Body of pancreas (tissue), 4 donors: Measurements from ENCODE around the gene SLC37A4. TPM values are rescaled to one million over a fixed set of nuclear protein-coding genes. Genes with fewer than 3 reads are reported as not detected.

Source experiments
- ATAC-seq: fragments of 150-250 bp; one replicate; pipeline ENCODE4 v1.9.1; 2016
- DNase-seq, 4 donors: peaks; one replicate each; pipeline ENCODE4 v3.0.0-alpha.2; 2019
- H3K27ac ChIP-seq, 4 donors: fragments of 200-600 bp; sonication (generic); 1 replicate in 3 of 4; 2 replicates in 1 of 4; pipeline versions ENCODE4 v1.5.1 to v1.6.1; 2016 to 2019; ENCODE audit warnings: mild to moderate bottlenecking in 1 of 4, mixed read lengths in 1 of 4, moderate library complexity in 1 of 4
- H3K27me3 ChIP-seq, 2 donors: fragments of 200-600 bp; sonication (generic); one replicate each; pipeline ENCODE4 v1.6.0; 2016; ENCODE audit warnings: mild to moderate bottlenecking in 1 of 2
- H3K36me3 ChIP-seq, 2 donors: fragments of 200-600 bp; sonication (generic); replicated peaks in 1 of 2; 2 replicates each; pipeline ENCODE4 v1.5.1; 2016; ENCODE audit warnings: low read depth in 2 of 2; ENCODE audit not compliant: insufficient read depth in 1 of 2
- H3K4me1 ChIP-seq: fragments of 200-600 bp; sonication (generic); one replicate; pipeline ENCODE4 v1.6.0; 2016
- H3K4me3 ChIP-seq, 2 donors: fragments of 200-600 bp; sonication (generic); 1 replicate in 1 of 2; 2 replicates in 1 of 2; pipeline ENCODE4 v1.5.1; 2016 to 2019
- H3K9me3 ChIP-seq, 3 donors: fragments of 200-600 bp; sonication (generic); 1 replicate in 2 of 3; 2 replicates in 1 of 3; pipeline ENCODE4 v1.5.1; 2016
- POLR2A ChIP-seq, 3 donors: fragments of 450-650 bp; IDR thresholded peaks; one replicate each; pipeline ENCODE4 v1.6.1; 2016; ENCODE audit warnings: antibody characterized with exemption in 3 of 3, mild to moderate bottlenecking in 2 of 3
- WGBS, 2 donors: methylation state at CpG; one replicate each; pipeline ENCODE4 v1.1.5; 2017; 5-methylcytosine and 5-hydroxymethylcytosine counted together
- intact Hi-C: fragments of 100-400 bp; cut with DNase I; formaldehyde crosslinking; loops from one replicate; pipeline ENCODE4 v1.15.1; 2023
- total RNA-seq, 2 donors: library from RNA; depleted of rRNA; stranded (reverse); fragments of >200 nt; gene quantifications; one replicate each; pipeline ENCODE4 v1.1.0, GENCODE V29; 2016
- TF ChIP-seq, protein P1 (sequence below), 7 experiments: fragments of 450-650 bp in 4 of 7; fragments of 200-600 bp in 3 of 7; sonication (generic) in 3 of 7; IDR thresholded peaks; one replicate each; pipeline ENCODE4 v1.5.1; 2016 to 2019; ENCODE audit warnings: antibody characterized with exemption in 7 of 7

The SLC37A4 gene
- total RNA-seq, 2 donors from 2014 or later, result 64.6 to 90.3 TPM

DNA sequence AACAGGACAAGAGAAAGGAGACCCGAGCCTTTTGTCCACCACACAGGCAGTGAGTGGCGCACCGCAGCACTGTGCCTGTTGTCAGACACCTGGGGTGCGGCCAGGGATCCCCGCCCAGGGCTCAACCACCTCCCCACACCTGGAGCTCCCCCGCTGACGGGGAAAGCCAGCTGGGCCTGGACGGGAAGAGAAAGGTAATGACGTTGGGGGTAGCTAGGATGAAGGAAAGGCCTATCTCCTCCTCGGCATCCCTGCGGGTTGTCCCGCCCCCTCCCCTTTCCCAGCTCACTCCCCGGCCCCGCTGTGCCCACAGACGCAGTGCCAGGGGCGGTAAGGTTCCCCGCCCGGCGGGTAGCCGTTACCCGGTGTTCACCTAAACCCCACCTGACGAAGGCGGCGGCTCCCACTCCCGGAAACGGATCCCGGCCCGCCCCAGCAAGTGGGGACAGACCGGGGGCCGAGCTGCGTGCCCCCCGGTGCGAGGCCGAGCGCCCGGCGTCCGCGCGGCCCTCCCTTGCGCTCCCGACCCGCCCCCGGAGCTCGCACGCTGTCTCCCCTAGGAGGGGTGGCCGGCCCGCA is 25.8 kb upstream of the SLC37A4 start:
- Histone ChIP-seq H3K36me3 (peaks cover 7 to 19% of the 10 kb centered on the region in 2 donors), H3K4me1 (peaks cover 47% of the 10 kb centered on the region), H3K9me3 (no peaks in the 10 kb centered on the region), H3K27ac (peak overlapping the region; percentile 75 to 97 (median 92)), H3K4me3 (peak overlapping the region; percentile 39 to 82), H3K27me3 (no peaks in the 10 kb centered on the region)
- TF ChIP-seq, protein P1, sequence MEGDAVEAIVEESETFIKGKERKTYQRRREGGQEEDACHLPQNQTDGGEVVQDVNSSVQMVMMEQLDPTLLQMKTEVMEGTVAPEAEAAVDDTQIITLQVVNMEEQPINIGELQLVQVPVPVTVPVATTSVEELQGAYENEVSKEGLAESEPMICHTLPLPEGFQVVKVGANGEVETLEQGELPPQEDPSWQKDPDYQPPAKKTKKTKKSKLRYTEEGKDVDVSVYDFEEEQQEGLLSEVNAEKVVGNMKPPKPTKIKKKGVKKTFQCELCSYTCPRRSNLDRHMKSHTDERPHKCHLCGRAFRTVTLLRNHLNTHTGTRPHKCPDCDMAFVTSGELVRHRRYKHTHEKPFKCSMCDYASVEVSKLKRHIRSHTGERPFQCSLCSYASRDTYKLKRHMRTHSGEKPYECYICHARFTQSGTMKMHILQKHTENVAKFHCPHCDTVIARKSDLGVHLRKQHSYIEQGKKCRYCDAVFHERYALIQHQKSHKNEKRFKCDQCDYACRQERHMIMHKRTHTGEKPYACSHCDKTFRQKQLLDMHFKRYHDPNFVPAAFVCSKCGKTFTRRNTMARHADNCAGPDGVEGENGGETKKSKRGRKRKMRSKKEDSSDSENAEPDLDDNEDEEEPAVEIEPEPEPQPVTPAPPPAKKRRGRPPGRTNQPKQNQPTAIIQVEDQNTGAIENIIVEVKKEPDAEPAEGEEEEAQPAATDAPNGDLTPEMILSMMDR (IDR thresholded peaks at IDR 0.05), result no peak
- TF ChIP-seq POLR2A (IDR thresholded peaks at IDR 0.05), result no peak
- intact Hi-C loops, result no loop called here
- 0% methylated on average over 24 to 48 of the region's 48 CpGs for WGBS, 2 donors
- DNase-seq, result peak; percentile 39 to 61 (median 56)
- peak; percentile 2 for ATAC-seq

DNA sequence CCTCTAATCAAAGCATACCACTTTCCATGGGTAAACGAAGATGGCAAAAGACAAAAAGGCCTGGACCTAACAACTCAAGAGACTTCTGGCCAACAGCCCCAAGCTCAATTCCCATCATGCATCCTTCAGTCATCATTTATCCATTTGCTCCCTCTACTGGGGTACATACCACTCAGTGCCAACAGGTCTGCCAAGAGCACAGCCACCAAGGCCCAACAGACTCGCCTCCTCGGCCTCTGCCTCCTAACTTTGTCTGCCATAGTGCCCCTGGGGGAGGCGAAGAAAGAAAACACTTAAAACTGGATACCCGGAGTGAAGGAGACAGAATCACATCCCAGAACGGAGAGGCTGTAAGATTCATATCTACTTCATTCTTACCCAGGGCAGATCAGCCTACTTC is 25.2 kb upstream of the SLC37A4 start:
- Histone ChIP-seq H3K9me3 (no peaks in the 10 kb centered on the region), H3K4me3 (peak overlapping the region; percentile 39 to 82), H3K27ac (peak overlapping the region; percentile 75 to 97 (median 92)), H3K4me1 (peaks cover 41% of the 10 kb centered on the region), H3K27me3 (no peaks in the 10 kb centered on the region), H3K36me3 (peaks cover 7 to 25% of the 10 kb centered on the region in 2 donors)
- ATAC-seq, result no peak
- TF ChIP-seq POLR2A (IDR thresholded peaks at IDR 0.05), result no peak
- TF ChIP-seq, protein P1 (IDR thresholded peaks at IDR 0.05), result no peak
- intact Hi-C loops, result no loop called here
- 17 to 29% methylated on average over 6 of the region's 6 CpGs for WGBS, 2 donors
- DNase-seq, result no peak

DNA sequence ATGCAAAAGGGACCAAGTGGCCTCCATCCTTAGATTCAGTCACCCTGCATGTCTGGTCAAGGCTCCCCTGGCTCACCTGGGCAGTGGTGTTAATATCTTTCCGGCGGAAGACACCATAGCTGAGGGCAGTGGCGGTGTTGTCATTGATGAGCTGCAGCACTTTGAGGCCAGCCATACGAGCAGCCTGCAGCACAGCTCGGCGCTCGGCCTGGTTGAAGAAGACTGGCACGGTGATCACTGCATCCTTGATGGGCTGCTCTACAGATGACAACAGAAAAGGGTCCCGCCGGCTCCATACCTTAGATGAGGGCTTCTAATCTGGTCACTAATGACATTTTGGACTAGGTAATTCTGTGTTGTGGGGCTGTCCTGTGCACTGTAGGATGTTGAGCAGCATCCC is 23.7 kb upstream of the SLC37A4 start:
- TF ChIP-seq, protein P1 (IDR thresholded peaks at IDR 0.05), result no peak
- TF ChIP-seq POLR2A (IDR thresholded peaks at IDR 0.05), result no peak
- H3K36me3 ChIP-seq, result peaks cover 7 to 34% of the 10 kb centered on the region in 2 donors

DNA sequence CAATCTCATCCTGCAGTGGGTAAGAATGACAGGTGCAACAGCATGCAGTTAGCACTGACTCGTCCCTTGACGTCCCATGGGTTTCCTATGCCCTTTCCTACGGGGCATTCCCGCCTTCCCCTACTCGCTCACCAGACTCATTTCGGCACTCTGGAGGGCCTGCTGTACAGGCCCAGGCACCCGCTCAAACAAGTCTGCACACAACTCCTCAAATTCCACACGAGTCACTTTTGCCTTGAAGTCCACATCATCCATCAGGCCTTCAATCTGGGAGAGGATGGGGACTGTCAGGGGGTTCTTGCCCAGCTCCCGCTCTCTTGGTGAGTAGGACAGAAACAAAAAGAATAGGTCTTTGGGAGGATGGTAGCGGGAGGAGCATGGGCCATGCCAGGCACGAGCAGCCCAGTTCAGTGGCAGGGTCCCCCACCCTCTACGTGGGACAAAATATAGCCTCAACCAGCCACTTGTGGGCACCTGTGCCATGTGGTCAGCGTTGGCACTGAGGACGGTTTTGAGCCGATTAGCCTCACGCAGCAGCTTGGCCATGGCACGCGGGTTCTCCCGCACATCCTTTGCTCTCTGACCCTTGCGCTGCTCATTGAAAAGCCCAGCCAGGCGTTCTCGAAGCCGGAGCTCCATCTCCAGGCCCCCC is 21.6 kb upstream of the SLC37A4 start:
- no peak for DNase-seq
- ATAC-seq, result no peak
- H3K4me3 ChIP-seq, result no peak overlapping the region
- H3K27me3 ChIP-seq, result no peaks in the 10 kb centered on the region
- H3K4me1 ChIP-seq, result peaks cover 27% of the 10 kb centered on the region
- H3K36me3 ChIP-seq, result peaks cover 15 to 54% of the 10 kb centered on the region in 2 donors
- TF ChIP-seq POLR2A (IDR thresholded peaks at IDR 0.05), result no peak
- TF ChIP-seq, protein P1 (IDR thresholded peaks at IDR 0.05), result no peak
- no peaks in the 10 kb centered on the region for H3K9me3 ChIP-seq
- intact Hi-C loops, result no loop called here
- no peak overlapping the region for H3K27ac ChIP-seq
- WGBS, 2 donors, result 81 to 88% methylated on average over 17 to 23 of the region's 23 CpGs

More for the DNA sequence above, 23.7 kb upstream of the SLC37A4 start:
- Histone ChIP-seq H3K4me1 (peaks cover 36% of the 10 kb centered on the region), H3K27ac (no peak overlapping the region), H3K4me3 (no peak overlapping the region), H3K9me3 (no peaks in the 10 kb centered on the region), H3K27me3 (no peaks in the 10 kb centered on the region)
- intact Hi-C loops, result no loop called here
- WGBS, 2 donors, result 65 to 77% methylated on average over 5 to 10 of the region's 10 CpGs
- ATAC-seq (no peak), DNase-seq (no peak)
